HepG2 (cell line): ENCODE measurements around the gene CLIC6. TPM values are rescaled to one million over a fixed set of nuclear protein-coding genes. Genes with fewer than 3 reads are reported as not detected.

Experiments
- ATAC-seq: fragments of 200-7000 bp; cut with Tn5 transposase; 3 replicates; pipeline ENCODE4 v1.9.1; 2020; ENCODE audit warnings: mild to moderate bottlenecking, moderate library complexity
- BruUV-seq: library from RNA; stranded (reverse); fragments of 400-500 nt; replicated peaks from 2 replicates; lab custom pipeline; 2021; lab: Mats Ljungman, UMichigan
- CTCF ChIA-PET: fragments of 300-600 bp; formaldehyde crosslinking; extraction: SDS; loops from one replicate; lab custom pipeline; 2021; ENCODE audit warnings: low total read pairs, inconsistent platforms, low intra/inter-chr PET ratio; lab: Yijun Ruan, JAX
- POLR2A ChIA-PET: fragments of 350-600 bp; sonication (Branson Sonifier 250); formaldehyde crosslinking; loops from one replicate; lab custom pipeline; 2020; ENCODE audit warnings: antibody characterized with exemption, inconsistent platforms; lab: Yijun Ruan, JAX
- DNase-seq: peaks from one replicate; pipeline ENCODE4 v3.0.0-alpha.2; 2015; ENCODE audit warnings: low spot score
- FAIRE-seq: peaks from 3 replicates; lab custom pipeline; 2011; peaks lifted over from hg19 to GRCh38; lab: Jason Lieb, UNC
- H2AFZ ChIP-seq: one replicate; pipeline ENCODE4 v1.6.1; 2011; ENCODE audit warnings: low read length, inconsistent platforms
- H3K27ac ChIP-seq: fragments of 300-600 bp; 3 replicates; pipeline ENCODE4 v1.8.0; 2011; ENCODE audit warnings: mixed run types, mild to moderate bottlenecking, mixed read lengths, low read length, inconsistent platforms; ENCODE audit not compliant: insufficient read depth; ENCODE audit errors: extremely low read length
- H3K27me3 ChIP-seq, 2 experiments: fragments of 200-600 bp in 1 of 2; 2 replicates in 1 of 2; 3 replicates in 1 of 2; pipeline versions ENCODE4 v1.6.0 to v1.8.0; 2011; ENCODE audit warnings: low read length in 2 of 2, mild to moderate bottlenecking in 2 of 2, moderate library complexity in 2 of 2, inconsistent platforms in 1 of 2; ENCODE audit not compliant: insufficient read depth in 2 of 2, control insufficient read depth in 1 of 2
- H3K36me3 ChIP-seq, 2 experiments: fragments of 200-600 bp in 1 of 2; replicated peaks in 1 of 2; 2 replicates in 1 of 2; 3 replicates in 1 of 2; pipeline versions ENCODE4 v1.5.1 to v1.8.0; 2011; ENCODE audit warnings: low read length in 2 of 2, inconsistent platforms in 1 of 2; ENCODE audit not compliant: insufficient read depth in 2 of 2, control insufficient read depth in 1 of 2
- H3K4me1 ChIP-seq: 2 replicates; pipeline ENCODE4 v1.5.1; 2012; ENCODE audit warnings: low read length, inconsistent platforms; ENCODE audit not compliant: insufficient read depth
- H3K4me2 ChIP-seq: 2 replicates; pipeline ENCODE4 v1.6.0; 2011; ENCODE audit warnings: low read depth, low read length, inconsistent platforms
- H3K4me3 ChIP-seq, 3 experiments: fragments of 200-600 bp in 1 of 3; sonication (generic), shearing (Covaris generic) in 1 of 3; replicated peaks in 1 of 3; 2 replicates each; pipeline ENCODE4 v1.5.1; 2011 to 2016; ENCODE audit warnings: low read length in 3 of 3, inconsistent platforms in 2 of 3, low read depth in 2 of 3, mild to moderate bottlenecking in 2 of 3, control low read depth in 1 of 3, mixed read lengths in 1 of 3; ENCODE audit not compliant: insufficient read depth in 1 of 3
- H3K79me2 ChIP-seq: one replicate; pipeline ENCODE4 v1.6.1; 2011; ENCODE audit warnings: low read length, inconsistent platforms; ENCODE audit not compliant: insufficient read depth
- H3K9ac ChIP-seq: 2 replicates; pipeline ENCODE4 v1.6.0; 2011; ENCODE audit warnings: mild to moderate bottlenecking, low read depth, low read length, inconsistent platforms; ENCODE audit not compliant: insufficient read depth
- H3K9me3 ChIP-seq: 2 replicates; pipeline ENCODE4 v1.5.1; 2012; ENCODE audit warnings: mild to moderate bottlenecking, low read length
- H4K20me1 ChIP-seq: 2 replicates; pipeline ENCODE4 v1.6.0; 2011; ENCODE audit warnings: inconsistent platforms, mild to moderate bottlenecking, low read length, moderate library complexity; ENCODE audit not compliant: insufficient read depth
- ARNT ChIP-seq: fragments of 450-650 bp; IDR thresholded peaks from 2 replicates; pipeline ENCODE4 v1.6.1; 2017
- LRRFIP1 ChIP-seq: sonication (generic); formaldehyde crosslinking; conservative IDR thresholded peaks from 2 replicates; pipeline ENCODE4 v1.4.0; 2020; ENCODE audit warnings: missing genetic modification reagents
- POLR2AphosphoS5 ChIP-seq: IDR thresholded peaks from 2 replicates; pipeline ENCODE4 v1.6.1; 2012; ENCODE audit warnings: low read depth, low read length
- PRDM15 ChIP-seq: sonication (generic); formaldehyde crosslinking; IDR thresholded peaks from 2 replicates; pipeline ENCODE4 v1.4.0; 2020; ENCODE audit warnings: missing genetic modification reagents
- SIX4 ChIP-seq: sonication (generic); formaldehyde crosslinking; IDR thresholded peaks from 2 replicates; pipeline ENCODE4 v1.4.0; 2020; ENCODE audit warnings: missing genetic modification reagents
- SKIL ChIP-seq: sonication (generic); formaldehyde crosslinking; IDR thresholded peaks from 2 replicates; pipeline ENCODE4 v1.8.0; 2022; ENCODE audit warnings: missing genetic modification reagents, mild to moderate bottlenecking, moderate library complexity, borderline replicate concordance
- ZNF747 ChIP-seq: sonication (generic); formaldehyde crosslinking; IDR thresholded peaks from 2 replicates; pipeline ENCODE4 v1.8.1; 2023; ENCODE audit warnings: missing genetic modification reagents, mild to moderate bottlenecking, borderline replicate concordance
- WGBS: methylation state at CpG from one replicate; pipeline ENCODE4 v1.1.6; 2017; ENCODE audit warnings: low lambda C conversion rate; 5-methylcytosine and 5-hydroxymethylcytosine counted together
- in situ Hi-C: cut with HindIII; loops from 2 replicates; pipeline ENCODE4 v1.10.0; 2017; ENCODE audit warnings: low pct_unique_long_range_greater_than_20kb; ENCODE audit not compliant: extremely low pct_ligation_motif_present
- intact Hi-C: fragments of 100-400 bp; cut with micrococcal nuclease; formaldehyde crosslinking; loops from one replicate; pipeline ENCODE4 v1.10.0; 2022; ENCODE audit not compliant: unreplicated experiment
- polyA plus RNA-seq, 8 experiments: library from polyadenylated mRNA; depleted of rRNA in 3 of 8; stranded (reverse) in 7 of 8; unstranded in 1 of 8; fragments of >200 nt; fragmentation: Illumina TruSeq in 4 of 8; extraction: Trizol in 4 of 8; gene quantifications; 2 replicates each; pipeline versions ENCODE4 v1.2.1 to v1.2.3, GENCODE V29; 2011 to 2016; ENCODE audit warnings: low read depth in 4 of 8, missing spikeins in 1 of 8, mixed read lengths in 1 of 8; ENCODE audit not compliant: insufficient read depth in 1 of 8
- total RNA-seq, 5 experiments: library from RNA; depleted of rRNA; stranded (reverse); fragments of >200 nt; fragmentation: Illumina TruSeq; extraction: Trizol; gene quantifications; 2 replicates each; pipeline ENCODE4 v1.2.3, GENCODE V29; 2016; ENCODE audit warnings: low read depth in 1 of 5

CLIC6 gene
- total and polyA plus RNA-seq, 2 of the 13 experiments (the other 11 are each of a cell fraction or from before 2014, with no cell fraction given): not detected

- TF ChIP-seq SKIL (CRISPR knock-in tag): no peak
- TF ChIP-seq PRDM15 (CRISPR knock-in tag): no peak
- TF ChIP-seq, all 625 proteins: peak for 0
Measured at GRCh38 chr21:34668803-34669148, at the start of gene CLIC6 (continued).

GRCh38 chr21:34619841-34620665 lies 48.7 kb upstream of the CLIC6 start:
- FAIRE-seq: no peak
- no peak overlapping the region for H3K9ac ChIP-seq
- peaks cover 0 to 33% of the 10 kb centered on the region in 2 experiments; a peak in 2 of 5 replicates for H3K27me3 ChIP-seq
- H2AFZ ChIP-seq: no peak overlapping the region
- H3K27ac ChIP-seq: no peak overlapping the region
- in situ Hi-C loops (no loop called here), intact Hi-C loops (no loop called here)
- H3K4me2 ChIP-seq: no peak overlapping the region
- POLR2A ChIA-PET: no interaction called here
- H3K36me3 ChIP-seq: no peaks in the 10 kb centered on the region
- H4K20me1 ChIP-seq: no peaks in the 10 kb centered on the region
- H3K4me1 ChIP-seq: peaks cover 8% of the 10 kb centered on the region; the same call in 1 of the 2 replicates
- WGBS: 21% methylated on average over 8 of the region's 8 CpGs
- BruUV-seq: no TSS peak
- H3K4me3 ChIP-seq: no peak overlapping the region
- no peak for DNase-seq
- no peaks in the 10 kb centered on the region for H3K9me3 ChIP-seq
- CTCF ChIA-PET: no interaction called here
- ATAC-seq: no peak
- no peaks in the 10 kb centered on the region for H3K79me2 ChIP-seq
- no peak for TF ChIP-seq SIX4 (CRISPR knock-in tag)
- TF ChIP-seq LRRFIP1 (CRISPR knock-in tag): no peak
- no peak for TF ChIP-seq POLR2AphosphoS5
- no peak for TF ChIP-seq ARNT
- TF ChIP-seq ZNF747 (CRISPR knock-in tag): no peak
